Activated CD8-positive, alpha-beta T cell treated with anti-CD3 and anti-CD28 coated beads, Interleukin-2, amount 10 ng/mL, durations not matched to agents 7 days and 5 days (primary cell): ENCODE measurements around the gene COL9A3. TPM values are rescaled to one million over a fixed set of nuclear protein-coding genes. Genes with fewer than 3 reads are reported as not detected.
A peak's percentile ranks its signal among the peaks of the same experiment; 100 is the strongest.

Experiments used
- ATAC-seq: fragments of 150-1000 bp; cut with Tn5 transposase; one replicate; pipeline ENCODE4 v1.10.0; 2021; ENCODE audit warnings: moderate library complexity
- CTCF ChIA-PET: fragments of 350-600 bp; sonication (Branson Sonifier 250); formaldehyde crosslinking; loops from one replicate; lab custom pipeline; 2021; ENCODE audit warnings: antibody characterized with exemption; lab: Charles Lee
- POLR2A ChIA-PET: fragments of 350-600 bp; sonication (Branson Sonifier 250); formaldehyde crosslinking; loops from one replicate; lab custom pipeline; 2021; ENCODE audit warnings: antibody characterized with exemption; lab: Charles Lee
- DNase-seq: peaks from one replicate; pipeline ENCODE4 v3.0.0-alpha.2; 2020
- H3K27ac Mint-ChIP-seq: one replicate; pipeline ENCODE4 v1.8.0; 2021; ENCODE audit warnings: mild to moderate bottlenecking, mixed read lengths
- H3K27me3 Mint-ChIP-seq: one replicate; pipeline ENCODE4 v1.8.0; 2021; ENCODE audit warnings: low read depth, mixed read lengths
- H3K36me3 Mint-ChIP-seq: one replicate; pipeline ENCODE4 v1.8.0; 2021; ENCODE audit warnings: low read depth, mixed read lengths
- H3K4me1 Mint-ChIP-seq: one replicate; pipeline ENCODE4 v1.8.0; 2021; ENCODE audit warnings: low read depth, mixed read lengths
- H3K4me3 Mint-ChIP-seq: one replicate; pipeline ENCODE4 v1.8.0; 2021; ENCODE audit warnings: mild to moderate bottlenecking, mixed read lengths
- H3K9me3 Mint-ChIP-seq: one replicate; pipeline ENCODE4 v1.8.0; 2022; ENCODE audit warnings: mixed read lengths; ENCODE audit not compliant: insufficient read depth
- total RNA-seq, 2 experiments: library from RNA; stranded (reverse); gene quantifications; one replicate each; pipeline ENCODE4 v1.2.3, GENCODE V29; 2021

COL9A3 gene
- total RNA-seq, 2 experiments from 2014 or later: not detected

GRCh38 chr20:62885046-62885895, 68.4 kb downstream of the COL9A3 start:
- H3K27me3 Mint-ChIP-seq: no peaks in the 10 kb centered on the region
- H3K4me1 Mint-ChIP-seq: peaks cover 12% of the 10 kb centered on the region
- POLR2A ChIA-PET: interaction anchor here (0.6 kb wide), 1 partner anchor 69 kb away, joined by 3 read pairs; no protein-coding TSS in a partner anchor
- peaks cover 55% of the 10 kb centered on the region for H3K36me3 Mint-ChIP-seq
- H3K27ac Mint-ChIP-seq: no peak overlapping the region
- no peaks in the 10 kb centered on the region for H3K9me3 Mint-ChIP-seq
- DNase-seq: no peak
- no peak for ATAC-seq
- CTCF ChIA-PET: interaction anchor here (1.4 kb wide), 1 partner anchor 14 kb away, joined by 6 read pairs; no protein-coding TSS in a partner anchor
- H3K4me3 Mint-ChIP-seq: no peak overlapping the region

GRCh38 chr20:62885896-62886708, 69.3 kb downstream of the COL9A3 start:
- Mint-ChIP-seq H3K4me1 (peaks cover 17% of the 10 kb centered on the region), H3K27me3 (no peaks in the 10 kb centered on the region), H3K27ac (no peak overlapping the region), H3K9me3 (no peaks in the 10 kb centered on the region), H3K4me3 (no peak overlapping the region), H3K36me3 (peaks cover 64% of the 10 kb centered on the region)
- POLR2A ChIA-PET: no interaction called here
- DNase-seq (no peak), ATAC-seq (no peak)
- CTCF ChIA-PET: interaction anchor here (1.4 kb wide), 1 partner anchor 14 kb away, joined by 6 read pairs; no protein-coding TSS in a partner anchor

GRCh38 chr20:62886709-62887058, 69.8 kb downstream of the COL9A3 start:
- H3K9me3 Mint-ChIP-seq: no peaks in the 10 kb centered on the region
- no peaks in the 10 kb centered on the region for H3K27me3 Mint-ChIP-seq
- ChIA-PET CTCF (no interaction called here), POLR2A (interaction anchor here (0.9 kb wide), 1 partner anchor 31 kb away, joined by 3 read pairs; no protein-coding TSS in a partner anchor)
- ATAC-seq (no peak), DNase-seq (no peak)
- peaks cover 23% of the 10 kb centered on the region for H3K4me1 Mint-ChIP-seq
- peaks cover 65% of the 10 kb centered on the region for H3K36me3 Mint-ChIP-seq
- H3K27ac Mint-ChIP-seq: no peak overlapping the region
- H3K4me3 Mint-ChIP-seq: no peak overlapping the region

GRCh38 chr20:62887152-62887859, 70.5 kb downstream of the COL9A3 start:
- peak; percentile 53 for DNase-seq
- no peaks in the 10 kb centered on the region for H3K9me3 Mint-ChIP-seq
- CTCF ChIA-PET: interaction anchor here (0.7 kb wide), 1 partner anchor 31 kb away, joined by 3 read pairs; no protein-coding TSS in a partner anchor
- H3K36me3 Mint-ChIP-seq: peaks cover 65% of the 10 kb centered on the region
- ATAC-seq: peak; percentile 55
- H3K27me3 Mint-ChIP-seq: no peaks in the 10 kb centered on the region
- peak overlapping the region; percentile 39 for H3K27ac Mint-ChIP-seq
- POLR2A ChIA-PET: interaction anchor here (0.7 to 1.8 kb wide), 4 partner anchors 12 to 38 kb away, joined by 3 to 4 read pairs (median 3); no protein-coding TSS in a partner anchor
- H3K4me3 Mint-ChIP-seq: no peak overlapping the region
- peaks cover 29% of the 10 kb centered on the region for H3K4me1 Mint-ChIP-seq

DNA sequence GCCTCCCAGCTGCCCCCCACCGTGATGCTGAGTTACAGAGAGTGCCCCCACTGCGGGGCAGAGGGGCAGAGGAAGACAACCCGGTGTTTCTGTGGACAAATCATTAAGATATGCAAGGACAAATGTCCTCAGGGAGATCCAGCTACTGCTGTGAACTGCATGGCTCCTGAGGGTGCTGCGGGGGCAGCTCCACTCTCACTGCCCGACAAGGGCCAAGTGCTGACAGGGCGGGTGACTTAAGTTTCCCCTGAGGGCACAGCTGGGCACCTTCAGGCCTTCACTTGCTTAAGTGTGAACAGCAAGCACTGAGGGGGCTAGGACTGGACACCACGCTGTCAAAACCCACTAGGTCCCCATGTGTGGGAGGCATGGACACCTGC, 71.0 kb downstream of the COL9A3 start:
- Mint-ChIP-seq H3K4me3 (no peak overlapping the region), H3K27ac (peak overlapping the region; percentile 39), H3K36me3 (peaks cover 71% of the 10 kb centered on the region), H3K4me1 (peaks cover 35% of the 10 kb centered on the region), H3K27me3 (no peaks in the 10 kb centered on the region), H3K9me3 (no peaks in the 10 kb centered on the region)
- POLR2A ChIA-PET: interaction anchor here (0.9 to 1.8 kb wide), 3 partner anchors 19 to 37 kb away, joined by 3 to 4 read pairs (median 3); no protein-coding TSS in a partner anchor
- ATAC-seq (no peak), DNase-seq (no peak)
- CTCF ChIA-PET: interaction anchor here (0.7 kb wide), 1 partner anchor 30 kb away, joined by 3 read pairs; no protein-coding TSS in a partner anchor

DNA sequence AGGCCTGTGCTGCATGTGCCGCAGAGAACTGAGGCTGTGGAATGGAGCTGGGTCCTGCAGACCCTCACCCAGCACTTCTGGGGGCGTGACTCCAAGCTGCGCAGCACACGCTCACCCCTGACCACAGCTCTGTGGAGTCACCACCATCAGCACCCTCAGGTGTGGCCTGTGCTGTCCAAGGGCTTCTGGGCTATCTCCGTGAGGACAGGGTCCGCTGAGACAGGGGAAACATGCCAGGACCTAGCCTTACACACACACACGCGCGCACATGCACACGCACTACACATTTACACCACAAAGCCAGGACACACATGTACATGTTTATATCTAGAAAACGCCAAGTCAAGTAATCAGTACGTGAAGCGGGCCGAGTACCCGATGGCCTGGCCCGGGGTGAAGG, 71.6 kb downstream of the COL9A3 start:
- no peaks in the 10 kb centered on the region for H3K27me3 Mint-ChIP-seq
- peaks cover 40% of the 10 kb centered on the region for H3K4me1 Mint-ChIP-seq
- ChIA-PET POLR2A (interaction anchor here (1.0 to 1.8 kb wide), 2 partner anchors 19 to 37 kb away, joined by 3 to 4 read pairs; no protein-coding TSS in a partner anchor), CTCF (no interaction called here)
- no peak overlapping the region for H3K4me3 Mint-ChIP-seq
- ATAC-seq (no peak), DNase-seq (no peak)
- H3K9me3 Mint-ChIP-seq: no peaks in the 10 kb centered on the region
- H3K36me3 Mint-ChIP-seq: peaks cover 76% of the 10 kb centered on the region
- no peak overlapping the region for H3K27ac Mint-ChIP-seq

DNA sequence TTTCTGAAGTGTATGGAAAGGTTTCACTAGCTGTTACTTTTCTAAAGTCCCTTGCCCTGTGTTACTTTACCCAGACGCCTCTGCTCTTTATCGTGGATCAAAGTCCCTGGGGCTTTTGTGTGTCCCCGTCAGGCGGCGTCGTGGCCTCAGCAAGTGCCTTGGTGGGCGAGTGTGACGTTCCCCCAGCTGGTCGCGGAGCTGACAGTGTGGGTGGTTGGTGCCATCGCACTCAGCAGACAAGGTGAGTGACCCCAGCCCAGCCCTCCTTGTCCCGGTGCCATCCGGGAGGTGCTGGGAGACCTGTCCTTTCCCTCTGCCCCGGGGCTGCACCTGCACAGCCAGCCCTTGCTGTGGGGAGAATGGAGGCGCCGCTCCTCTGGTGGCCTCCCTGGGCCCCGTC, 72.1 kb downstream of the COL9A3 start:
- ATAC-seq (no peak), DNase-seq (no peak)
- H3K36me3 Mint-ChIP-seq: peaks cover 80% of the 10 kb centered on the region
- H3K27ac Mint-ChIP-seq: no peak overlapping the region
- no peaks in the 10 kb centered on the region for H3K27me3 Mint-ChIP-seq
- no peak overlapping the region for H3K4me3 Mint-ChIP-seq
- CTCF ChIA-PET: interaction anchor here (1.3 kb wide), 1 partner anchor 18 kb away, joined by 5 read pairs; no protein-coding TSS in a partner anchor
- H3K9me3 Mint-ChIP-seq: no peaks in the 10 kb centered on the region
- peaks cover 45% of the 10 kb centered on the region for H3K4me1 Mint-ChIP-seq
- POLR2A ChIA-PET: interaction anchor here (1.8 kb wide), 1 partner anchor 36 kb away, joined by 4 read pairs; no protein-coding TSS in a partner anchor

DNA sequence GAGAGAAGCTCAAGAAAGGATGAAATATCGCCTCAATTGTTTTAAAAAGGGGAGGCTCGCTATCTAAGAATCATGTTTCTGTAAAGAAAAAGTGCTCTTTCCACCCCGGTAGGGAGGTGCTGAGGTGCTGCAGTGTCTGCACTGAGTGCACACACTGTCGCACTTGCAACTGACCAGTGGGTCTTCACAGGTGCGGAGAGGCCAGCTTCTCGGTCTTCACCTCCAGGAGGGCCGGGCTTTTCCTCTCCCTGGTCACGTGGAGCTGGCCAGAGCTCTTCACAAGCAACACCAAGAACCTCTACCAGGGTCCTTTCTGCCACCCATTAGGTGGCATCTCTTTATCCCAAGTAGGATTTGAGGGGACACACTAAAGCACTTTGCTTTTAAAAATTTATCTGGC, 72.6 kb downstream of the COL9A3 start:
- H3K9me3 Mint-ChIP-seq: no peaks in the 10 kb centered on the region
- ChIA-PET POLR2A (no interaction called here), CTCF (interaction anchor here (1.3 to 1.5 kb wide), 2 partner anchors 12 to 18 kb away, joined by 4 to 5 read pairs; no protein-coding TSS in a partner anchor)
- no peak overlapping the region for H3K4me3 Mint-ChIP-seq
- peaks cover 85% of the 10 kb centered on the region for H3K36me3 Mint-ChIP-seq
- H3K27me3 Mint-ChIP-seq: no peaks in the 10 kb centered on the region
- peaks cover 50% of the 10 kb centered on the region for H3K4me1 Mint-ChIP-seq
- DNase-seq (no peak), ATAC-seq (no peak)
- H3K27ac Mint-ChIP-seq: no peak overlapping the region

GRCh38 chr20:62889871-62890270, 73.0 kb downstream of the COL9A3 start:
- no peak overlapping the region for H3K27ac Mint-ChIP-seq
- H3K4me3 Mint-ChIP-seq: no peak overlapping the region
- ChIA-PET POLR2A (no interaction called here), CTCF (interaction anchor here (1.0 to 1.9 kb wide), 5 partner anchors 9 to 67 kb away, joined by 3 to 8 read pairs (median 4); no protein-coding TSS in a partner anchor)
- ATAC-seq (no peak), DNase-seq (no peak)
- H3K27me3 Mint-ChIP-seq: no peaks in the 10 kb centered on the region
- peaks cover 88% of the 10 kb centered on the region for H3K36me3 Mint-ChIP-seq
- H3K4me1 Mint-ChIP-seq: peaks cover 51% of the 10 kb centered on the region
- no peaks in the 10 kb centered on the region for H3K9me3 Mint-ChIP-seq

GRCh38 chr20:62890444-62890843, 73.6 kb downstream of the COL9A3 start:
- Mint-ChIP-seq H3K36me3 (peaks cover 92% of the 10 kb centered on the region), H3K9me3 (no peaks in the 10 kb centered on the region), H3K4me1 (peaks cover 51% of the 10 kb centered on the region), H3K27ac (peak overlapping the region; percentile 82), H3K27me3 (no peaks in the 10 kb centered on the region), H3K4me3 (no peak overlapping the region)
- ATAC-seq: no peak
- ChIA-PET CTCF (interaction anchor here (0.9 to 1.9 kb wide), 5 partner anchors 8 to 89 kb away, joined by 3 to 8 read pairs (median 4); no protein-coding TSS in a partner anchor), POLR2A (interaction anchor here (0.9 kb wide), 1 partner anchor 8 kb away, joined by 3 read pairs; no protein-coding TSS in a partner anchor)
- no peak for DNase-seq
